ENCODE results near the gene ZC3H18. TPM values are rescaled to one million over a fixed set of nuclear protein-coding genes. Genes with fewer than 3 reads are reported as not detected.
"Not testable (repeated sequence)": the region's sequence is repeated elsewhere in the genome, so short reads cannot be mapped to it uniquely, and the experiment has no call there.

Gene ZC3H18
- total RNA-seq, 1 donor from 2014 or later: 12.0 TPM

GRCh38 chr16:88605186-88606147 lies 35.3 kb downstream of the ZC3H18 start:
- no peak for DNase-seq

DNA sequence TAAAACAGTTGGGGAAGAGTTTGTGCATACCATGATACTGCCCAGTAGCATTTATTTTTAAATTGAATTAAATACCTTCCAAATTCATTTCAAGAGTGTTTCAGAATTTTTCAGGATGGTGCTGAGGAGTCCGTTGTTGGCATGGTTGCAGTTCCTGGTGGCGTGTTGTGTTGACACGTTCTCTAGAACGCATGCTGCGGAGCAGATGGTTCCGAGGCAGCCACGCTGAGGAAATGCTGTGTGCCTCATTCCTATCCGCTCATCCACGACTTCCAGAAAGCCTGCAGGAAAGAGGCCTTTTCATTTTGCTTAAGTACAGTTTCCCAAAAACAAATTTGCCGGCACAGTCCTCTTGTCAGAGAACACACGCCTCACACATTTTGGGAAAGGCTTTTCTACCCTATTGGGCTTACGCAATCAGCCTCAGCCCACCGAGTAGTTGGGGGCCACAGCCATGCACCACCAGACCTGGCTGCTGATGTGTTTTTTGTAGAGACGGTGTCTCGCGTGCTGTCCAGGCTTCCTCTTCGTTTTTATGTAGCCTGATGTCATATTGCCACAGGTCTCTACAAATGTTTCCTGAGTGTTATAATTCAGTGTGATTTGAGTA lies 36.0 kb downstream of the ZC3H18 start:
- DNase-seq: no peak

GRCh38 chr16:88608076-88608475 lies 37.9 kb downstream of the ZC3H18 start:
- DNase-seq: no peak

DNA sequence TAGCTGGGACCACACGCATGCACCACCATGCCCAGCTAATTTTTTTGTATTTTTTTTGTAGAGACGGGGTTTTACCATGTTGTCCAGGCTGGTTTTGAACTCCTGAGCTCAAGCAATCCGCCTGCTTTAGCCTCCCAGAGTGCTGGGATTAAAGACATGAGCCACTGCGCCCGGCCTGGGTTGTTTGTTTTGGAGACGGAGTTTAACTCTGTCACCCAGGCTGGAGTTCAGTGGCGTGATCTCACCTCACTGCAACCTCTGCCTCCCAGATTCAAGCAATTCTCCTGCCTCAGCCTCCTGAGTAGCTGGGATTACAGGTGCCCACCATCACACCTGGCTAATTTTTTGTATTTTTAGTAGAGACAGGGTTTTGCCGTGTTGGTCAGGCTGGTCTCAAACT lies 39.2 kb downstream of the ZC3H18 start:
- not testable (repeated sequence) for DNase-seq

DNA sequence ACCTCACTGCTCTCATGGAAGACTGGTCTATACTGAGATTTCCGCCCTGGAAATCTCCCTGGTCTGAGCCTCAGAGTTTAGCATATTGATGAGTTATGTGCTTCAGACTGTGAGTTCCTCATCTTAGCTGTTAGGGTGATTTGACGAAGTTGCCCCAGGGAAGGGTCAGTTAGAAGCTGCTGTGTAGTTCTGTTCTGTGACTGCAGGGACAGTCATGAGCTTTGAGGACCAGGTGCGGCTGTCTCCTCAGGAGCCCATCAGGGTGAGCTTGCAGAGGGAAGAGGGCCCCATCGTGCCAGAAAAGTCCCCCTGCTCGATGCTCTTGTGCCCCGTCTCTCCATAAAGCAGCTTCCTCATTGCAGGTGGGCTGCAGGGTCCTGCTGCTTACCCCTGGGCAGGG lies 39.9 kb downstream of the ZC3H18 start:
- DNase-seq: no peak

DNA sequence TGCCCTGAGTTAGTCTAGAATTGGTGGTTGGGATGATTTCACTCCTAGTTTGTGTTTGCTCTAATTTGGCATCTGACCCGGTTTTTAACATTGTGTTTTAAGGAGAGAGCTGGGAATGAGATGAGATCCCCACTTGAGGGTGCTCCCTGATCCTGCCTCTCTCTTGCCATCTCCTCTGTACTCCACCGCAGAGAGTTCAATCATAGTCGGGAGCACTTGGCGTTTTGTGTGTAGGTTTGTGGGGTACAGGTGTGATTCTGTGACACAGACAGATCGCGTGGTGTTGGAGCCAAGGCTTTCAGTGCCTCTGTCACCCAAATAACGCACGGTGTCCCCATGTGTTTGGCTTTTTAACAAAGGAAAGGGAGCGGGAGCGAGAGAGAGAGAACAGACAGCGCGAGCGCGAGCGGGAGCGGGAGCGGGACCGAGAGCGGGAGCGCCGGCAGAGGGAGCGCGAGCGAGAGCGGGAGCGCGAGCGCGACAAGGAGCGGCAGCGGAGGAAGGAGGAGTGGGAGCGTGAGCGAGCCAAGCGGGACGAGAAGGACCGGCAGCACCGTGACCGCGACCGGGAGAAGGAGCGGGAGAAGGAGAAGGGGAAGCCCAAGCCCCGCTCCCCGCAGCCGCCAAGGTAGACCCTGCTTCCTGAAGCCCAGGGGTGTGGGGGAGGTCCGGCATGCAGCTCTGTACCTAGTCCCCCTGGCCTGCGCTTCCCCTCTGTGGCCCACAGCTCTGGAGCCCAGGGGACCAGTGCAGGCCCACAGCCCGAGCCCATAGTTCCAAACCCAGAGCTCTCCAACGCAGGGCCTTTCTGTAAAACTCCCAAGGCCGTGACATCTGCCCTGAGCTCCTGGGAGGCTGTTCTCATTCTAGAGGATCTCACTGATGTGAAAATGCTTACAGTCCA lies 41.0 kb downstream of the ZC3H18 start:
- DNase-seq: no peak

- no peak for DNase-seq
Observed at GRCh38 chr16:88613293-88613692, 43.1 kb downstream of the ZC3H18 start.

DNA sequence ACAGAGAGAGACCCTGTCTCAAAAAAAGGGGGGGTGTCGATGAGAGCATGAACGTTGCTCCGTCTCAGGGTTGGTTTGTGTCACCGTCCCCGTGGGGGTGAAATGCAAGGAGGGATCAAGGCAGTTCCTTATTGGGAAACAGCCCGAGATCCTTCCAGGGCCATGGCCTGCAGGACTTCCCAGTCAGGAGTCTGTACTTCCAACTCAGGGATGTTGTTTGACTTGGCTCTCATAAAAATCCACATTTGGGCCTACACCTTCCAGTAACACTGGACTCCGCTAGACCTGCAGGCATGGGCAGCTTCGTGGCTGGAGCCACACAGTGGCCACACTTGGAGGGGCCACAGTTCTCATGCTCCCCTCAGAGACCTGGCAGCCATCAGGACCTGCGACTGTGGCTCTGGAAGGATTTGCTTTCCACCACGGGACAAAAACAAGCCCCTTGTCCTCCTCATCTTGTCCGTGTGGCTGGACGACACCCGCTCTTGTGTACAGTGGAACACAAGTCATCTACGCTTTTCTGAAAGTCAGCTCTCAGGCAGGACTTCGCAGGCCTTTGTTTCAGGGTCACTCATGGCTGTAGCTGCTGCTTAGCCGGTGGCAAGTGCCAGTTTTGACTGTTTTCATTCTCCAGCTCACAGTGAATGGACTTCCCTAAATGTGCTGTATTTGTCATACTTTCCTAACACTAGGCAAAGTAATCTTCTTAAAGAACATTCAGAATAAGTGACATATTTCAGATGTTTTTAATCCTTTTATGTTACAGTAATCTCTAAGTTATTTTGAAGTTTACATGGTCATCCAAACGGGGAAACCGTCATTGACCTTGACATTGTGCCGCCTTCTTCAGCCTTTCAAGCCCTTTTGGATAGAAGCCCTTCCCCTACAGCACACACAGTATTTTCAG lies 44.0 kb downstream of the ZC3H18 start:
- no peak for DNase-seq

GRCh38 chr16:88614818-88615580 lies 44.8 kb downstream of the ZC3H18 start:
- DNase-seq: no peak

GRCh38 chr16:88616320-88616719 lies 46.1 kb downstream of the ZC3H18 start:
- no peak for DNase-seq

DNA sequence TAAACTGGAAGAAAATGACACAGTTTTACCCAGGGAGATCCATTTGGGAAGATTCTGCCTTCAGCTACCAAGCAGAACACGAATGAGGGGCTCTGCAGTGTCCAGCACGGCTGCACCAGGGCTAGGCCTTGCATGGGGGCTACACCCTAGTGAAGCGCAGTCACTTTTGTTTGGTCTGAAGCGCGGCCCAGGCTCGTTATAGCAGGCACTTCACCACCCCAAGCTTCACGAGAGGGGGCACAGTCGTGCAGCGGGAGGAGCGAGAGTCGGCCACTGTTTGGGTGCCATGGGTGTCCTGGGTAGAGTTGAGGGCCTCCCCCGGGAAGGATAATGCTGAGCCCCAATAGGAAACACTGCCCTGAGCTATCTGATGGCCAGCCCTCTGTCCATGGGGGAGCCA lies 46.5 kb downstream of the ZC3H18 start:
- no peak for DNase-seq

DNA sequence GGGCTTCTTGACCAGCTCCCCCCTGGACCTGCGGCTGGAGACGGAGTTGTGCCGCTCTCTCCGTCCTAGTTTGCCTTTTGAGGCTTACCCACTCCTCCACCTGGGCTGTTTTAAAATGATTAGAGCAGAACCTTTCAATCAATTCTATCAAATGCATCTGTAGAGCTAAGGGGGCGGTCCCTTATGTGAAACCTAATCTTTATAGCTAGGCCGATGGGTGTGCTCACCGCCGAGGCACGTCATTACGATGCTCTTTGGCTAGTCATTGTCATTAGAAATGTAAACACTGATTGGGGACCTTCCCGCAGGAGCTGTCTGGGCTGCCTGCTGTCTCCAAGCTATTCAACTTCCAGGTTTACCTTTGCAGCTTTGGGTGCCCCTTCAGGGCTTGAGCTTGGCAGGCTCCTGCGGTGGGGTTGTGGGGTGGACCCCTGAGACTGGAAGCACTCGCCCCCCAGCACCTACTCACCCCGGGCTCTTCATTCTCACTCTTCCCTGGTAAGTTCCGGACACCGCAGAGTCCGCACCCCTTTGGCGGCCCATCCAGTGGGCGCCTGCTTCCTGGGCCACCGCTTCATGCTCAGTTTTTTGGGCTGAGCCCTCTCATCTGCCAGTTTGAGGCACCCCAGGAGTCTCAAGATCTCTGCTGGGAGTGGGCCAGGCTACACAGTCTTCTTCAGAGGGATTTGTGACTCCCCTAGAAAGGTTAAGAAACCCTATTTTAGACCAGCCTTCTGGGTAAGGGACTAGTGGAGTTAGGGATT lies 47.2 kb downstream of the ZC3H18 start:
- DNase-seq: no peak

DNA sequence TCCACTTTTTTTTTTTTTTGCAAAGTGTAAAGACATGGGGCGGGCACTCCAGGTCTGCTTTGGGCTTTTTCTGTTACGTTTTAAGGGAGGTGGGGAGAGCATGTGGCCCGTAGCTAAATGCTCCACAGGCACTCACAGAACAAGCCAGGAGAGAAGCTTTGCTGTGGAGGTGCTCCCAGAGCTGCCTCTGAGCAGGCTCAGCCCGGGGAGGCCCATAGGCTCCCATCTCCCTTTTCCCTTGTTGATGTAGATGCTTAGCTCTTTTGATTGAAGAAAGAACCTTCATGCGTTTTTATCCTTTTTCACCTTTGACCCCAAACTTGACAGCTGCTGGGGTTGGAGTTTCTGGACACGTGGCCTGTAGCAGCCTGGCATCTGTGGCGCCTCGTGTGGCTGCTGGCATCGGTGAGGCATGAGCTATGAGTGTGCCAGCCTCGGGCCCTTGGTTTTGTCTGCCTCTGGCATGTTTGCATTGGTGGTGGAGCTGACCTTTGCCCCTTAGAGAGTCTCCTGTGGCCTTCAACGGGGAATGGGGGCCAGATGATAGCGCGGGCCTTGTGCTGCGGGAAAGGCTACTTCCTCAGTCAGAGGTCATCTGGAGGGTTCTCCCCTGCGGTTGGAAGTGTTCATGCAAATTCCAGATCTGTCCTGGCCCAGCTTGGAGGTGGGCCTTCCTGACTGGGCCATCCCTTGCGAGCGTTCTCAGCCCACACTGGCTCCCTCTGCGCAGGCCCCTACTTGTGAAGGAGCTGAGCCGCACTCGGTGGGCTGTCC lies 48.2 kb downstream of the ZC3H18 start:
- no peak for DNase-seq

DNA sequence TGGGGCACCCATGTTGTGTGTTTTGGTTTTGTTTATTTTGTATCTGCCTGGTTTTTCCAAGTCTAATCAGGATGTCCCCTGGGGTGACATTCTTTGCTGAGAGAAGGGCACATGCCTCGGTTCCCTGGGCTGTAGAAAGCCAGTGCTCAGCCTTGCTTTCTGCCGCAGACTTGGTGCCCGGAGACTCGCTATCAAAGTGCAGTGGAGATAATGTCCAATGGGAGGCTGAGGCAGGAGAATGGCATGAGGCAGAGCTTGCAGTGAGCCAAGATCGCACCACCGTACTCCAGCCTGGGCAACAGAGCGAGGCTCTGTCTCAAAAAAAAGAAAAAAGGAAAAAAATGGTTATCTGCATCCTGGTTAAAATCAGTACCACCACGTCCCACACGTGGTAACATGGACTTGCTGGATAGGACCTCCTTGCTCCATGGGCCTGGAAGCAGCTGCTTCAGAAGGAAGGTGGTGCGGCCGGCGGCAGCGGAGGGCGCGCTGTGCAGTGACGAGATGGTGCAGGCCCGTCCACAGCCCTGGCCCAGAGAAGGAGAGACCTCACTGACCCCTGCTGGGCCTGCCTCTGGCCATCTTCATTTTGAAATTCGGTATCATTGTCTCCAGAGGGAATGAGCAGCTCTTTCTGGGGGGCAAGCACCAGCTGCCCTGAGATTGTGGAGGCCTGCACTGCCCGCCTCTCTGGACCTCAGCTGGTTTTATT lies 48.9 kb downstream of the ZC3H18 start:
- no peak for DNase-seq

GRCh38 chr16:88619859-88620815 lies 49.9 kb downstream of the ZC3H18 start:
- no peak for DNase-seq

DNA sequence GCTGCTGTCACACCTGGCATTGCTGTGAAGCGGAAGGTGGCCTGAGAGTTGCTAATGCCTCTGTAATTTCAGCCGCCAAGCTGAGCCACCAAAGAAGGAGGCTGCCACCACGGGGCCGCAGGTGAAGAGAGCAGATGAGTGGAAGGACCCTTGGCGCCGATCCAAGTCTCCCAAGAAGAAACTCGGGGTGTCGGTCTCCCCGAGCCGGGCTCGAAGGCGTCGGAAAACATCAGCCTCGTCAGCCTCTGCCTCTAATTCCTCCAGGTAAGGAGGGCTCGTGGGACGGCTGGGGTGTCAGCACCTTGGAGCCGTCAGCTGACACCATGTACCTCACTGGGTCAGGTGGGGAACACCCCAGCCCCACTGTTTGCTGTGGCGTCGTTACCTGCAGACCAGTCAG lies 51.9 kb downstream of the ZC3H18 start:
- DNase-seq: no peak

GRCh38 chr16:88622866-88623265 lies 52.7 kb downstream of the ZC3H18 start:
- DNase-seq: no peak
